HG03520 (cell line): ENCODE results near the gene CTAGE9.
"Not testable (repeated sequence)": the region's sequence is repeated elsewhere in the genome, so short reads cannot be mapped to it uniquely, and the experiment has no call there.

Experiments used
- ATAC-seq: cut with Tn5 transposase; IDR thresholded peaks from one replicate; pipeline ENCODE4 v1.9.1; 2021; ENCODE audit warnings: mild to moderate bottlenecking, moderate library complexity; ENCODE audit not compliant: unreplicated experiment

The CTAGE9 gene, protein sequence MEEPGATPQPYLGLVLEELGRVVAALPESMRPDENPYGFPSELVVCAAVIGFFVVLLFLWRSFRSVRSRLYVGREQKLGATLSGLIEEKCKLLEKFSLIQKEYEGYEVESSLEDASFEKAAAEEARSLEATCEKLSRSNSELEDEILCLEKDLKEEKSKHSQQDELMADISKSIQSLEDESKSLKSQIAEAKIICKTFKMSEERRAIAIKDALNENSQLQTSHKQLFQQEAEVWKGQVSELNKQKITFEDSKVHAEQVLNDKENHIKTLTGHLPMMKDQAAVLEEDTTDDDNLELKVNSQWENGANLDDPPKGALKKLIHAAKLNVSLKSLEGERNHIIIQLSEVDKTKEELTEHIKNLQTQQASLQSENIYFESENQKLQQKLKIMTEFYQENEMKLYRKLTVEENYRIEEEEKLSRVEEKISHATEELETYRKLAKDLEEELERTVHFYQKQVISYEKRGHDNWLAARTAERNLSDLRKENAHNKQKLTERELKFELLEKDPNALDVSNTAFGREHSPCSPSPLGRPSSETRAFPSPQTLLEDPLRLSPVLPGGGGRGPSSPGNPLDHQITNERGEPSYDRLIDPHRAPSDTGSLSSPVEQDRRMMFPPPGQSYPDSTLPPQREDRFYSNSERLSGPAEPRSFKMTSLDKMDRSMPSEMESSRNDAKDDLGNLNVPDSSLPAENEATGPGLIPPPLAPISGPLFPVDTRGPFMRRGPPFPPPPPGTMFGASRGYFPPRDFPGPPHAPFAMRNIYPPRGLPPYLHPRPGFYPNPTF

DNA sequence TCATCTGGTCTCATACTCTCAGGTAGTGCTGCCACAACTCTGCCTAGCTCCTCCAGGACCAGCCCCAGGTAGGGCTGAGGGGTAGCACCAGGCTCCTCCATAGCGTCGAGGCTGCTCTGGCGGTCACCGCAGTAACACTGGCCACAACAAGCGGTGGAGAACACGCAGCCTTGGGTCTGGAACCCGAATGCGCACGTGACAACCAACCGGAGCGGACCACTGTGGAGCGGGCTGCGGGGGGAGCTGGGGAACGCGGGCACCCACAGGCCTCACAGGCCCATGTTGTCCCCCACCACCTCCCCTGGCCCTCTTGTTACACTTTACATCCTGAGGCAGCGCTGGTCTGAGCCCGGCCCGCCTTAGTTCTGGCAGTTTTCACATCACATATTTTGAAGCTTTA lies at the start of gene CTAGE9:
Gene CTAGE9 (minus strand): TSS at position 101 of the 400 bp plus-strand sequence. CDS start 0 bp downstream, at position 101.
- ATAC-seq = not testable (repeated sequence)

DNA sequence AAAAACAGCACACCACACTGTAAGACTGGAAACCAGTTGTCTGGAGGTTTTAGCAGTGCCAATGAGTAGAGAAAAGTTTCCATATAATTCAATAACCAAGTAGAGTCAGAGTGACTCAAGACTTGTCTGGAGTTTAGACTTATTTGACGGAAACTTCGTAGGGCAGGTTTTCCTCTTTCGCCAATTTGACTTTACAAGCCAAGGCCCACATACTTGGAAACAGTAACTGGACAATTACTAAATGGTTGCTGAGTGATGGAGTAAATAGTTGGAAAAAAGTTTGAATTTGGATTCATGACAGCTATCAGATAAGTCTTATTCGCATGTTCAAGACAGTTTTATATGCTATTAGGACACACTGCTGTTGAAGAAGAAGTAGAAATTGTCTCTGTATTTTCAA lies 48.1 kb upstream of the CTAGE9 start:
- ATAC-seq = no peak

DNA sequence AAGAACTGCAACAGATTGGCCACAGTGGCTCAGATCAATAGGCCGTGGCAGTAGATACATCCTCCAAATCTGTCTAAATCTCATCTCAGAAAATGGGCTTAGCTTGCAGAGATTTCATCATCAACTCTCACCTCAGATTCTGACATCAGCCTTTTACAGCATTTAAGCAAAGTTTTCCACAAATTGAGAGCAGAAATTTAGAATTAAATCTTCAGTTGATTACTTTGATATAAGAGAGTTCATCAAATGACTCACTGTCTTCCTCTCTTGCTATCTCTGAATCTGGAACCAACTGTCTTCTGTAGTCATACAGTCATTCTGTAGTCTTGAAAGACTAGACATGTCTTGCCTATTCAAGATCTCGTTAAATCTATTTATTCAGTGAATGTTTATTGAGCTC lies 45.2 kb upstream of the CTAGE9 start:
- ATAC-seq = no peak

DNA sequence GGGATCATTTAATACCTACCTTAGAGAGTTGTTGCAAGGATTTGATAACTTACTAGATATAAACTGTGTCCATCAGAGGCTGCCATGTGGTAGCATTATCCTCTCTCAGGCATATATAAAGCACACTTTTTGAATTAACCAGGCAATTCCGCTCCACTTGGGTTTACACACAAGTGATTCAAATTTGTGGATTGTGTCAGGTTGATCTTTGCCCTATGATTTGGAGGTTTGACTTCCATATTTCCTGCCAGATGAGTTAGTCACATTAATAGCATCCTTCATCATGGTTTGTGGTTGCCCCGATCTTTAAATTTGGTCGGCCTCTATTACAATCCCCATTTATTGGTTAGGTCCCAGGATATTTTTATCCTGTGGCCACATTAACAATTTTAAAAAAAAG lies 44.8 kb upstream of the CTAGE9 start:
- ATAC-seq = no peak

DNA sequence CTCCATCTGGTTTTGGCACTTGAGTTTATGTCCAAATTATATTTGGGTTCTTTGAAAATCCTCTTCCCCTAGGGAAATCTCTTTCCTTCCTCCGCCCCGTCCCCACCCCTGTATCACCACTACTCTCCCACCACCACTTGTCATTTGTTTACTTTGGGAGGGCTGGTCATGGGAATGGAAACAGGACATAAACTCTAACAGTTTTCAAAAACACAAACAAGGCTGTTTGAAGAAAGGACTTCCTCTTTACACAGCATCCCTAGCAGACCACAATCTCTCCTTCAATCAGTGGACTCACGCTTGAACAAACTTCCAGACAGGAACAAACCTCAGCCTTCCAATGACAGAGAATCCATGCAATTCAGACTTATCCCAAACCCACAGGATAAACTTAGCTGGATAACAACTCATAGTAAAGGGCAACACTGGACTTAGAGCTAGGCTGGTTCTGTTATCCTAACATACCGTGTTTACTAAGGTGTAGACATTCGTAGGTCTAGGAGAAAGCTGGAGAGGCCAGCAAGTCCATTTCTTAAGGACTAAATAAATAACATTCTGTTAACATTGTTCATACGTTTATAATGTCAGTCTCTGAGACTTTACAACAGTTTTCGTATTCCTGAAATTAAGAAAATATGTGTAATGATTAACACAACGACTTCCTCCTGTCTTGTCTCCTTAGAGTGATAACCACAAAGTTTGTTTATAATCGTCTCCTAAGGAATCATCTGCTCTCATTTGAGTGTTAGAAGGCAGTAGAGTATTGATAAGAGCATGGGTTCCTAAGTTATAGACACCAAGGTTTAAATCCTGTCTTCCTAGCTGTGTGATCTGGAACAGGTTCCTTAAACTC lies 44.1 kb upstream of the CTAGE9 start:
- ATAC-seq = no peak

DNA sequence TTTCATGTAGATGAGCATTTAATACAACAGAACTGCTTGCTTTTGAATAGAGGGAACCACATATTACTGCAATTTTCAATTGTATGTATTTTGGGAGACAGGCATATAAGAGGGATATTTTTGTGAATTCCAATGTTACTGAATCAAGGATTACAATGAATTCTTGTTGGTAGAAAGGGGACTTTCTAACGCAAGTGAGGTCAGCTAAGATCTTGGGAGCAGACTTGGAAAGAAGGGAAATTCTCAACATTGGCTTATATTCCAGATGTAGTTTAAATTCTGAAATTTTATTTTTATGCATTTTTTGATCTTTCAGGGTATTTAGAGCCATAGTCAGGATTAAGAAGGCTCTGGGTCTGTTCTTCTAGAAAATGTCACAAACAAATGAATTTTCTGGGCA lies 43.3 kb upstream of the CTAGE9 start:
- no peak for ATAC-seq

DNA sequence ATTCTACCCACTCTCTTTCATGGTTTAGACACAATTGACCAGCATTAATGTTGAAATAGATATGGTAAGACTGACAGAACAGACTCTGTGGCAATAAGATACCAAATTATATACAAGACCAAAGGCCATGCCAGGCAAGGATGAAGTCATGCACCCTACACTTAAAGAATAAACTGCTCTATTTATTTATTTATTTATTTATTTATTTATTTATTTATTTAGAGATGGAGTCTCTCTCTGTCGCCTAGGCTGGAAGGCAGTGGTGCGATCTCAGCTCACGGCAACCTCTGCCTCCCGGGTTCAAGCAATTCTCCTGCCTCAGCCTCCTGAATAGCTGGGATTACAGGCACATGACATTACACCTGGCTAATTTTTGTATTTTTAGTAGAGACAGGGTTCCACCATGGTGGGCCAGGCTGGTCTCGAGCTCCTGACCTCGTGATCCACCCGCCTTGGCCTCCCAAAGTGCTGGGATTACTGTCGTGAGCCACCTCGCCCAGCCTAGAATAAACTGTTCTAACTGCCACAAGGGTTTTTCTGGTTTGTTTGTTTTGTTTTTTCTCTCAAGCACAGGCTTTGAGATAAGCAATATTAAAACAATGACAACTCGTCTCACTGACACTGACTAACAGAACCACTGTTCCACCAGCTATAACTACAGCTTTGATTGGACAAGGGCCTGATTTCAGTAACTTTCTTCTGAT lies 40.3 kb upstream of the CTAGE9 start:
- ATAC-seq = not testable (repeated sequence)

DNA sequence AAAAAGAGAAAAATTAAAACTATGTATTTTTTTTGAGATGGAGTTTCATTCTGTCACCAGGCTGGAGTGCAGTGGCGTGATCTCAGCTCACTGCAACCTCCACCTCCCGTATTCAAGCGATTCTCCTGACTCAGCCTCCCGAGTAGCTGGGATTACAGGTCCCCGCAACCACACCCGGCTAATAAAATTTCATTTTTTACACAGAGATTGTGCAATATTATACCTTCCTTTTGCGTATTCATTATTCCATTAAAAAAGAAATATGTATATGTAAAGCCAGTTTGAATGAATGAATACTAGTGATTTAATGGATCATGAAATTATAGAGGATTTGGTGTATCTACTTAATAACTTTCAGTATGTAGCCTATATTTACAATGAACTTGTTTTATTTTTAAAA lies 38.2 kb upstream of the CTAGE9 start:
- no peak for ATAC-seq

DNA sequence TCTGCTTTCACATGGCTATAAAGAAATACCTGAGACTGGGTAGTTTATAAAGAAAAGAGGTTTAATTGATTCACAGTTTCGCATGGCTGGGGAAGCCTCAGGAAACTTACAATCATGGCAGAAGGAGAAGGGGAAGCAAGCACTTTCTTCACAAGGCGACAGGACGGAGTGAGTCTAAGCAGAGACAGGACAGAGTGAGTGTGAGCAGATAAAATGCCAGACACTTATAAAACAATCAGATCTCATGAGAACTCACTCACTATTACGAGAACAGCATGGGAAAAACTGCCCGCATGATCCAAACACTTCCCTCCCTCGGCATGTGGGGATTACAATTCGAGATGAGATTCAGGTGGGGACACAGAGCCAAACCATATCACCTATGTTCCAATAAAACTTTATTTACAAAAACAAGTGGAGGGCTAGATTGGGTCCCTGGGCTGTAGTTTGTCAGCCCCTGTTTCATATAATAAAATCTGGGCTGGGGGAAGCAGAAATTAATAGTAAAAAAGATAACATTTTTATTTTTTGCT lies 37.1 kb upstream of the CTAGE9 start:
- ATAC-seq = no peak

DNA sequence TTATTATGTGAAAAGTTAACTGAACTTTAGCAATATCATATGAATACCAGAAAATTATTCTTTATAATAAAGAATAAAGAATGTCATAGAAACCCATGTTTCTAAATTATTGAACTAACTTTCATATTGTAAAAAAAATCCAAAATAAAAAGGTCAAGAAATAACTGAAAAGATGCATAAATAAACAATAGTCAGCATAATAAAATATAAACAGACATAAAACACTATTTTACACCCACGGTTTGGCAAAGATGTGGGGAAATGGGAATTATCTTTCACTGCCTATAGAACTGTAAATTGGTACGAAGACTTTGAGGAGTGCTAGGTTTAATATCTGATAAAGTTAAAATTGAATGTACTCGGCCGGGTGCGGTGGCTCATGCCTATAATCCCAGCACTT lies 34.7 kb upstream of the CTAGE9 start:
- no peak for ATAC-seq

DNA sequence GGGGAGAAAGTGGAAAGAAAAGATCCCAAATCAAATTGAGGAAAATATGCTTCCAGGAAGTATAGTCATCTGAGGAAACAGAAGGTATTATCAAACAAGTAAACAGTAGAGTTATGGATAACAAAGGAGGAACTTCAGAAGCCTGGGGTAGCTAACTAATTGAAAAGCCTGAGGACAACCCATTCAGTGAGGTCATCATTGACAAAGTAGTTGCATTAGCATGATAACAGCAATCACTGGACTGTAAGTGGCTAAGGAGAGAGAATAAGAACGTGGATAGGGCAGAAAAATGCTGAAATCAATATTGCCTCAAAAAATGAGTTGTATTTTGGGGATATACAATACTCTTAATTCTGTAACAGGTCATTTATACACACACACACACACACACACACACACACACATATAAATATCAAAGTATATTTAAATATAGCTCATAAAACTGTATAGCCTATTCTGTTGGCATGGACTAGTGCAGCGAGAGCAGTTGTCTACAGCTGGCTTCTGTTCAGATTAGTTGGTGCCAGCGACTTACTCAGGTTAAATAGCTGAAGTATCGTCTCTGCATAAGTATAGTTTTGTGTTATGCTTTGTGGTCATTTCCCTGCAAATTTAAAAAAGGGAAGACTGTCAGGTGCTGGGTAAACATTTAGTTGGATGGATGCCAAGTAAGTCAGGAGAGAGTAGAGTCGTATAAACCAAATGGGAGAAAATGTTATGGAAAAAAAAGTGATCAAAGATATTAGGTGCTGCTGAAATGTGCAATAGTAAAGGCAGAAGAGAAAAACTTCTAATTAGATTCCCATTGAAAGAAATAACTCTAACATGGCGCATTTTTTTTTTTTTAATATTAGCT lies 33.8 kb upstream of the CTAGE9 start:
- ATAC-seq = no peak

DNA sequence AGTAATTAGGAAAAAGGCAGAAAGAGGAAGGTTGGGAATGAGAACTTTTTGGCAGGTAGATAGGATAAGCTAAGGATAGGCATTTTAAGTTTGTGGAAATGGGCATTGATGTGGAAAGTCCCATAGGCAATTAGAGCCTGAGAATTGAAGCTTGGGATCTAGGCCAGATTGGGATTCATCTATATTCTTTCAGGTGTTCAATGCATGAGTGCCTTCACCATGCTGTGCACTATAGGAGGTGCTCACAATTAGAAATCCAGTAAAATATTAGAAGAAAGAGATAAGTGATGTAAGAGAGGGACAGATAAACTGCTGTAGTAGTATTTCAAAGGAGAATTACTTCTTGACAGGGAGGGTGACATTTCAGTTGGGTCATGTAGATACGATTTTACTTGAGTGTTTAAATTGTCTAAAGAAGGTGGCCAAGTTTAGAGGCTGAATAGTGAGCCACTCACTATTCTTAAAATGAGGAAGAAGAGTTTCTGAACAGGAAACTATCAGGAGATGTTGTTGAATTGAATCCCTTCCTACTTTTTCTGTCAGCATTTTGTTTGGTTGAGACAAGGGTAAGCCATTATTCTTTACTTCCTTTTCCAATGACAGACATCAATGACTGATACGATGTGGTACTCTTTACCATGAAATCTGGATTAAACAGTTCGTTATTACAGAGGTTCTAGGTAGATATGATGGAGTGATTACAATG lies 31.0 kb upstream of the CTAGE9 start:
- no peak for ATAC-seq

DNA sequence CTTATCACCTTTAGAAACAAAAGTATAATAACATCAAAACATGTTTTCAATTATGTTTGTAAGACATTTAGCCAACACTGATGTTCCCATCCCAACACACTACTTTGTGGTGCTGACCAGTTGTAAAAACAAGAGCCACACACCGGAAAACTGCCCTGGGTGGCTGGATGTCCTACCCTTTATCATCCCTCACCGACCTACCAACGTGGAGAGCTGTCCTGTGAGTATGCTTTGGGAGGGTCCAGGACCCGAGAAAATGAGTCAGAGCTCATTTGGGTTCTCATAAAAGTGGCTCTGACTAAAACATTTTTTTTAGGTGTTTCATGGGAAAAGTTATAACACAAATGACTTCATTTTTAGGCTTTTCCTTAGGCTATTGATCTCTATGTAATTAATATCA lies 29.3 kb upstream of the CTAGE9 start:
- no peak for ATAC-seq

DNA sequence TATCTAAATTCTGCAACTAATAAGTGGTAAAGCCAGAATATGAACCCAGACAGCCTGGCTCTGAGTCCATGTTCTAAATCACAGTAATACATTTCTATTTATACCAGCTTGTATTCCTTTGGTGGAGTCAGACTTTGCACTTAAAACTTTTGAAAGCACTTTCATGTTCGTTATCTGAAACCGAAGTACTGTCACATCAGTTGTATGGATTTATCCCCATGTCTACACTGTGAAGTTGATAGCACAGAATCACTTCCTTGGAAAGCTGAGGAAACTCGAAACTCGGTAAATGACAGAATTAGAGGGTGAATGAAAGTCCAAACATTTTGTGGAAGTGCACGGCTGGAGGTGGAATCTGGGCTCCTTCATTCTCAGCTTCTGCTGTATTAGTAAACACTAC lies 28.3 kb upstream of the CTAGE9 start:
- no peak for ATAC-seq

DNA sequence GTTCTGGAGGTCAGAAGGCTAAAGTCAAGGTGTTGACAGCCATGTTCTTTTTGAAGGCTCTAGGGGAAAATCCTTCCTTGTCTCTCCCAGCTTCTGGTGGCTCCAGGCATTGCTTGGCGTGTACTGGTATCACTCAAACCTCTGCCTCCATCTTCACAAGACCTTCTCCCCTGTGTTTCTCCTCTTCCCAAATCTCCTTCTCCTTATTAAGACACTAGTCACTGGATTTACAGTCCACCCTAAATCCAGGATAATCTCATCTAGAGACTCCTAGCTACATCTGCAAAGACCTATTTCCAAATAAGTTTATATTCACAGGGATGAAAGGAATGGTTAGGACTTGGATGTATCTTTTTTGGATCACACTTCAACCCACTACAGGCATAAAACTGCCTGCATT lies 26.0 kb upstream of the CTAGE9 start:
- no peak for ATAC-seq

DNA sequence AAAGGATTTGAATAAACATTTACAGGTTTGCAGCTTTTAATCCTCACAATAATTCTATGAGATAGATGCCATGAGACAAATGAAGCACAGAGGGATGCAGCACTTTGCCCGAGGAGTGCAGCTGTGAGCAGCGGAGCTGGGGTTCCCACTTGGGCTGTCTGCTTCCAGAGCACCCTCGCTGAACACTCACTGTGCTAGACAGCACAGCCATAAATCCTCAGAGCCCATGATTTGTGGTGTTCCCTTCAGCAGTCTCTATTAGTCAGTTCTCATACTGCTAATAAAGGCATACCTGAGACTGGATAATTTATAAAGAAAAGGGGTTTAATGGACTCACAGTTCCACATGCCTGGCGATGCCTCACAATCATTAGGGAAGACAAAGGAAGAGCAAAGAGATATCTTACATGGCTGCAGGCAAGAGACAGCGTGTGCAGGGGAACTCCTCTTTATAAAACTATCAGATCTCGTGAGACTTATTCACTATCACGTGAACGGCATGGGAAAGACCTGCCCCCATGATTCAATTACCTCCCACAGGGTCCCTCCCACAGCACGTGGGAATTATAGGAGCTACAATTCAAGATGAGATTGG lies 25.3 kb upstream of the CTAGE9 start:
- no peak for ATAC-seq

DNA sequence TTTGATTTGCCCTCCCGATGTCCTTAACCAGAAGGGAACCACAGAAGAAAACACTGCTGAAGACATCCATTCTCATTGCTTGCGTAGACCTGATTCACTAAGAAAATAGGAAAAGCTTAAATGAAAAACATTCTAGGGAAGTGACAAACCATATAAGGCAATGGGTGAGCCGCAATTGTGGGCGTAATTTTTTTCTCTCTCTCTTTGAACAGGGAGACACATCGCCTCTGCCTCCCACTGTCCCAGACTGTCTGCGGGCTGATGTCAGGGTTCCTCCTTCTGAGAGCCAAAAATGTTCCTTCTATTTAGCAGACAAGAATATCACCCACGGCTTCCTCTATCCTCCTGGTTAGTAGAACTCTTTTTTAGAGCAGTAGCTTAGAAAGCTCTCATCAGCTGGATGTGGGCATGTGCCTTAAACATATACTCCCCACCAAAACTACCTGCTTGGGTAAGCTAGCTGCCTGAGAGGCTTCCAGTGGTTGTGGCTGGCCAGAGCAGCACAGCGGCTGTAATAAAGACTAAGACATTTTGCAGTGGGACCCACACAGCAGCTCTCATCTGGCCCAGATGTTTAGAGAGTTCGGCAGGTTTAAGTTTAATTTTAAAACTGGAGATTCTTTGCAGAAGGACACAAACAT lies 22.7 kb upstream of the CTAGE9 start:
- no peak for ATAC-seq

DNA sequence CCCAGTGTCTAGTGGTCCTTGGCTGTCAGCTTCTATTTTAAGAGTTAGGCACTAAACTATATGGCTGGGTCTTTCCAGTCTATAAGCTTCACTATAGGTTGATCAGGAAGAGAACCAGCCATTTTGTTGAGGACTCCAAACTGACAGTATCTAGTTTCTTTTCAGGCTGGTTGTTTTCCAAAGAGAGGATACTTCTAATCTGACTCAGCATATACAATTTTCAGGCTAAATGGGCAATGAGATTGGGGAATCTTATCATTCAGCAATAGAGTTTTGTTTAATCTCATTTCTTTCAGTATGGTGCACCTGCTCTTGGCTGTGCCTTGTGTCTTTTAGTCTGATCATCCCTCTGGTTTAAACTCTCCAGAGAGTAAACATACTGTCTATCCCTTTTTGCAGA lies 20.4 kb upstream of the CTAGE9 start:
- ATAC-seq = no peak
